A549 (cell line): ENCODE data around the gene SLC39A11.

ENCODE experiments used
- BHLHE40 ChIP-seq: IDR thresholded peaks from 2 replicates; pipeline ENCODE4 v1.6.1; 2012; ENCODE audit warnings: low read depth, low read length, inconsistent platforms
- CEBPB ChIP-seq, 2 experiments: fragments of >200 bp in 1 of 2; sonication (Bioruptor Twin) in 1 of 2; formaldehyde crosslinking in 1 of 2; IDR thresholded peaks; 2 replicates each; pipeline ENCODE4 v1.6.1; 2012 to 2016
- CTCF ChIP-seq: fragments of >200 bp; sonication (Bioruptor Twin); formaldehyde crosslinking; IDR thresholded peaks from 3 replicates; pipeline ENCODE4 v1.5.1; 2016
- EP300 ChIP-seq, 2 experiments: fragments of >200 bp; sonication (Bioruptor Twin); formaldehyde crosslinking; IDR thresholded peaks; 2 replicates in 1 of 2; 3 replicates in 1 of 2; pipeline ENCODE4 v1.6.1; 2016 to 2017
- HMGXB4 ChIP-seq: fragments of 250-450 bp; sonication (Bioruptor Pico); IDR thresholded peaks from 2 replicates; pipeline ENCODE4 v1.5.0; 2021; ENCODE audit warnings: mild to moderate bottlenecking, moderate library complexity, borderline replicate concordance
- JUN ChIP-seq, 2 experiments: fragments of >200 bp; sonication (Bioruptor Twin); formaldehyde crosslinking; IDR thresholded peaks; 2 replicates in 1 of 2; 3 replicates in 1 of 2; pipeline ENCODE4 v1.6.1; 2016 to 2017
- KDM1A ChIP-seq: fragments of 200-600 bp; sonication (generic); IDR thresholded peaks from 2 replicates; pipeline ENCODE4 v1.6.1; 2016; ENCODE audit warnings: low read depth, mild to moderate bottlenecking
- REST ChIP-seq: fragments of 200-600 bp; sonication (generic); IDR thresholded peaks from 2 replicates; pipeline ENCODE4 v1.6.1; 2016; ENCODE audit warnings: antibody characterized with exemption, mild to moderate bottlenecking, moderate library complexity
- TF ChIP-seq, protein P1 (sequence below): fragments of 150-350 bp; IDR thresholded peaks from 2 replicates; pipeline ENCODE4 v1.6.1; 2014; ENCODE audit warnings: low read depth, mild to moderate bottlenecking, low read length

- TF ChIP-seq CEBPB (IDR thresholded peaks at IDR 0.05) (no peak), CTCF (no peak), BHLHE40 (no peak), JUN (IDR thresholded peaks at IDR 0.05) (no peak), EP300 (IDR thresholded peaks at IDR 0.05) (no peak), HMGXB4 (CRISPR knock-in tag) (no peak), REST (no peak), KDM1A (no peak)
- TF ChIP-seq, protein P1, sequence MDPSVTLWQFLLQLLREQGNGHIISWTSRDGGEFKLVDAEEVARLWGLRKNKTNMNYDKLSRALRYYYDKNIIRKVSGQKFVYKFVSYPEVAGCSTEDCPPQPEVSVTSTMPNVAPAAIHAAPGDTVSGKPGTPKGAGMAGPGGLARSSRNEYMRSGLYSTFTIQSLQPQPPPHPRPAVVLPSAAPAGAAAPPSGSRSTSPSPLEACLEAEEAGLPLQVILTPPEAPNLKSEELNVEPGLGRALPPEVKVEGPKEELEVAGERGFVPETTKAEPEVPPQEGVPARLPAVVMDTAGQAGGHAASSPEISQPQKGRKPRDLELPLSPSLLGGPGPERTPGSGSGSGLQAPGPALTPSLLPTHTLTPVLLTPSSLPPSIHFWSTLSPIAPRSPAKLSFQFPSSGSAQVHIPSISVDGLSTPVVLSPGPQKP: no peak
These were observed 327.9 kb downstream of the SLC39A11 start for GRCh38 chr17:72764632-72765041.
